ENCODE results near the gene ZNG1E.
"Not testable (repeated sequence)": the region's sequence is repeated elsewhere in the genome, so short reads cannot be mapped to it uniquely, and the experiment has no call there.

ZNG1E gene

GRCh38 chr9:65675589-65676021 is at the start of gene ZNG1E:
Gene ZNG1E, plus strand, starts transcription at chr9:65675928. Its CDS starts 49 bp downstream, at chr9:65675977.
- DNase-seq: not testable (repeated sequence)

GRCh38 chr9:65673579-65673978 is 2.1 kb upstream of the ZNG1E start:
- not testable (repeated sequence) for DNase-seq

- not testable (repeated sequence) for DNase-seq
Observed at GRCh38 chr9:65675018-65675417, 710 bp upstream of the ZNG1E start.

- not testable (repeated sequence) for DNase-seq
Observed at GRCh38 chr9:65676389-65676788, 661 bp downstream of the ZNG1E start.

- not testable (repeated sequence) for DNase-seq
Observed at GRCh38 chr9:65678533-65678932, 2.8 kb downstream of the ZNG1E start.

- not testable (repeated sequence) for DNase-seq
Observed at GRCh38 chr9:65703550-65703949, 27.8 kb downstream of the ZNG1E start.

GRCh38 chr9:65714445-65714844 is 38.7 kb downstream of the ZNG1E start:
- not testable (repeated sequence) for DNase-seq

- not testable (repeated sequence) for DNase-seq
Observed at GRCh38 chr9:65737096-65737564, 61.4 kb downstream of the ZNG1E start, which contains the start of gene FOXD4L4. Gene FOXD4L4, plus strand, starts transcription at chr9:65737146. Its CDS starts 0 bp downstream, at chr9:65737146.

- DNase-seq: not testable (repeated sequence)
Observed at GRCh38 chr9:65738133-65738532, 62.4 kb downstream of the ZNG1E start.

Data from NCI-H1105 treated with DMSO at 0.1 percent for 48 hours (cell line).